Upper lobe of left lung (tissue), 6 donors: ENCODE data around the gene APLP1. TPM values are rescaled to one million over a fixed set of nuclear protein-coding genes. Genes with fewer than 3 reads are reported as not detected.
"Not testable (repeated sequence)": the region's sequence is repeated elsewhere in the genome, so short reads cannot be mapped to it uniquely, and the experiment has no call there.

ENCODE experiments used
- ATAC-seq, 2 donors: fragments of 200-7000 bp; cut with Tn5 transposase; one replicate each; pipeline ENCODE4 v1.9.1; 2022; ENCODE audit warnings: mild to moderate bottlenecking in 2 of 2, moderate library complexity in 2 of 2; ENCODE audit not compliant: low FRiP score in 2 of 2
- DNase-seq, 2 donors: peaks; one replicate each; pipeline ENCODE4 v3.0.0-alpha.2; 2019 to 2020
- H3K27ac ChIP-seq, 4 donors: fragments of 200-600 bp; sonication (generic); one replicate each; pipeline ENCODE4 v1.5.1; 2016 to 2019
- H3K27me3 ChIP-seq, 4 donors: fragments of 200-600 bp; sonication (generic); one replicate each; pipeline ENCODE4 v1.5.1; 2017 to 2019
- H3K36me3 ChIP-seq, 4 donors: fragments of 200-600 bp; sonication (generic); one replicate each; pipeline ENCODE4 v1.5.1; 2016 to 2019
- H3K4me1 ChIP-seq, 4 donors: fragments of 200-600 bp; sonication (generic); one replicate each; pipeline ENCODE4 v1.5.1; 2018 to 2019
- H3K4me3 ChIP-seq, 4 donors: fragments of 200-600 bp; sonication (generic); one replicate each; pipeline ENCODE4 v1.5.1; 2017 to 2019; ENCODE audit warnings: mild to moderate bottlenecking in 2 of 4, moderate library complexity in 1 of 4
- H3K9me3 ChIP-seq, 4 donors: fragments of 200-600 bp; sonication (generic); one replicate each; pipeline ENCODE4 v1.5.1; 2018 to 2019
- CTCF ChIP-seq, 6 experiments: fragments of 450-650 bp in 4 of 6; fragments of 200-600 bp in 2 of 6; sonication (generic) in 2 of 6; IDR thresholded peaks; one replicate each; pipeline ENCODE4 v1.5.1; 2016 to 2019; ENCODE audit warnings: antibody characterized with exemption in 6 of 6
- EP300 ChIP-seq, 4 donors: sonication (generic); formaldehyde crosslinking; IDR thresholded peaks; one replicate each; pipeline ENCODE4 v1.5.1; 2017; ENCODE audit warnings: antibody characterized with exemption in 4 of 4, control low read depth in 2 of 4
- POLR2A ChIP-seq, 4 donors: fragments of 450-650 bp; IDR thresholded peaks; one replicate each; pipeline ENCODE4 v1.5.1; 2016 to 2017; ENCODE audit warnings: antibody characterized with exemption in 4 of 4, mild to moderate bottlenecking in 2 of 4
- POLR2AphosphoS5 ChIP-seq, 2 donors: sonication (generic); formaldehyde crosslinking; IDR thresholded peaks; one replicate each; pipeline ENCODE4 v1.5.1; 2017; ENCODE audit warnings: antibody characterized with exemption in 2 of 2
- WGBS, 2 donors: methylation state at CpG; one replicate each; pipeline ENCODE4 v1.1.5; 2017 to 2018; 5-methylcytosine and 5-hydroxymethylcytosine counted together
- total RNA-seq, 6 donors: library from RNA; depleted of rRNA in 4 of 6; stranded (reverse); fragments of >200 nt in 4 of 6; gene quantifications; one replicate each; pipeline versions ENCODE4 v1.1.0 to v1.2.1, GENCODE V29; 2016 to 2021
- donor health status: DM: no; HTN: no; CAD: no; lungs with moderate emphysema.
- donor health status: DM: no; HTN: yes; CAD: no; lungs with severe emphysema.

Gene APLP1
- total RNA-seq, 6 donors from 2014 or later = 1.5 to 22.8 (median 5.2) TPM; not detected in 1

GRCh38 chr19:35830986-35831385 lies 37.4 kb upstream of the APLP1 start:
- H3K9me3 ChIP-seq = no peaks in the 10 kb centered on the region
- ATAC-seq = no peak
- TF ChIP-seq POLR2AphosphoS5 (IDR thresholded peaks at IDR 0.05) (no peak), POLR2A (IDR thresholded peaks at IDR 0.05) (no peak), EP300 (IDR thresholded peaks at IDR 0.05) (no peak), CTCF (IDR thresholded peaks at IDR 0.05) (no peak)
- 67 to 85% methylated on average over 10 to 18 of the region's 18 CpGs for WGBS, 2 donors
- no peak for DNase-seq
- H3K27ac ChIP-seq = no peak overlapping the region
- no peak overlapping the region for H3K4me3 ChIP-seq
- no peaks in the 10 kb centered on the region for H3K4me1 ChIP-seq
- no peaks in the 10 kb centered on the region for H3K27me3 ChIP-seq
- no peaks in the 10 kb centered on the region for H3K36me3 ChIP-seq

GRCh38 chr19:35832054-35832453 lies 36.3 kb upstream of the APLP1 start:
- 73 to 77% methylated on average over 4 of the region's 4 CpGs for WGBS, 2 donors

GRCh38 chr19:35833972-35834371 lies 34.4 kb upstream of the APLP1 start:
- DNase-seq (no peak), ATAC-seq (no peak)
- no peak for TF ChIP-seq POLR2A (IDR thresholded peaks at IDR 0.05)
- no peak for TF ChIP-seq CTCF (IDR thresholded peaks at IDR 0.05)
- TF ChIP-seq EP300 (IDR thresholded peaks at IDR 0.05) = no peak
- no peak for TF ChIP-seq POLR2AphosphoS5 (IDR thresholded peaks at IDR 0.05)
- no peak overlapping the region for H3K4me3 ChIP-seq
- H3K36me3 ChIP-seq = no peaks in the 10 kb centered on the region
- H3K27me3 ChIP-seq = no peaks in the 10 kb centered on the region
- H3K4me1 ChIP-seq = no peaks in the 10 kb centered on the region
- WGBS, 2 donors = 59 to 61% methylated on average over 6 to 7 of the region's 7 CpGs
- H3K27ac ChIP-seq = no peak overlapping the region
- peaks cover 0 to 10% (median 2%) of the 10 kb centered on the region in 4 donors for H3K9me3 ChIP-seq

More at GRCh38 chr19:35832054-35832453, 36.3 kb upstream of the APLP1 start:
- ATAC-seq (no peak), DNase-seq (no peak)
- H3K4me1 ChIP-seq = no peaks in the 10 kb centered on the region
- no peak overlapping the region for H3K4me3 ChIP-seq
- no peaks in the 10 kb centered on the region for H3K9me3 ChIP-seq
- no peaks in the 10 kb centered on the region for H3K36me3 ChIP-seq
- H3K27me3 ChIP-seq = no peaks in the 10 kb centered on the region
- no peak overlapping the region for H3K27ac ChIP-seq
- no peak for TF ChIP-seq POLR2AphosphoS5 (IDR thresholded peaks at IDR 0.05)
- no peak for TF ChIP-seq EP300 (IDR thresholded peaks at IDR 0.05)
- TF ChIP-seq CTCF (IDR thresholded peaks at IDR 0.05) = no peak
- TF ChIP-seq POLR2A (IDR thresholded peaks at IDR 0.05) = no peak

- 54 to 58% methylated on average over 11 of the region's 11 CpGs for WGBS, 2 donors
- H3K9me3 ChIP-seq = peaks cover 0 to 16% (median 2%) of the 10 kb centered on the region in 4 donors
- DNase-seq, H3K4me3 ChIP-seq, H3K27ac ChIP-seq, H3K27me3 ChIP-seq, ATAC-seq, H3K4me1 ChIP-seq, H3K36me3 ChIP-seq: not testable (repeated sequence)
Observed at GRCh38 chr19:35836096-35836495, 32.3 kb upstream of the APLP1 start.

GRCh38 chr19:35841961-35842595 lies 26.3 kb upstream of the APLP1 start:
- Histone ChIP-seq H3K9me3 (peaks cover 0 to 16% (median 2%) of the 10 kb centered on the region in 4 donors), H3K27me3 (peaks cover 0 to 31% (median 12%) of the 10 kb centered on the region in 4 donors), H3K4me1 (peaks cover 11 to 21% (median 14%) of the 10 kb centered on the region in 4 donors), H3K4me3 (no peak overlapping the region), H3K36me3 (no peaks in the 10 kb centered on the region), H3K27ac (no peak overlapping the region)
- DNase-seq = no peak
- no peak for TF ChIP-seq EP300 (IDR thresholded peaks at IDR 0.05)
- no peak for TF ChIP-seq POLR2A (IDR thresholded peaks at IDR 0.05)
- TF ChIP-seq CTCF (IDR thresholded peaks at IDR 0.05) = no peak
- no peak for TF ChIP-seq POLR2AphosphoS5 (IDR thresholded peaks at IDR 0.05)
- peak in 1 of 2 donors; percentile 27 for ATAC-seq
- 76 to 95% methylated on average over 5 to 12 of the region's 13 CpGs for WGBS, 2 donors
